ENCODE measurements around the gene RNF166.

RNF166 gene

DNA sequence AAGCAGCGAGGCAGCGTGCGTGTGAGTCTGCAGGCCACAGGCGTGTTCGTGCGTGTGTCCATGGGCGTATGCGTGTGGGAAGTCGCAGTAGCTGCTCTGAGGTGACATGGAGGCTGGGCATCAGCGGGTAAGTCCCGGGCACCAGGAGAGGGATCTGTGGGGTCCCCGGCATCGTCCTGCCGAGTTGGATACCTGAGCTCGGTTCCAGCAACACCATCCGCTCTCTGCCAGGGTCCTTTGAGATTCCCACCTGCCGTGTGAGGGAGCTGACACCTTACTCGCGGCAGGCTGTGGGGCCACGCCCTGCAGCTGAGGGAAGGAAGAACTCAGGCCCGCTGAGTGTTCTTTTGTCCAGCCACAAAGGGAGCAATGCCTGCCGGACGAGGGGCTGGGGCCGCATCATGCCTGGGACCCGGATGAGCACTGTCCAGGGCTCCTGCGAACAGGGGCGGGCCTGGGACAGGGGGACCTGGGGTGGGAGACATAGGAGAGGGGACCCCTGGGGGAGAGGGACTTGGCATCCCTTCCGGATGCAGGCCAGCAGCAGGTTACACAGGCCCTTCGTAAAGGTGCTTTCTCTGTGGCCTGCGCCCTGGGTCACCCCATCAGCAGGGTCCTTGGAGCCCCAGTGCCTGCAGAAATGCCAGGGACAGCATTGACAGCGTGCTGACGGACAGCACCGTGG is 14.9 kb downstream of the RNF166 start:
- no peak for DNase-seq

DNA sequence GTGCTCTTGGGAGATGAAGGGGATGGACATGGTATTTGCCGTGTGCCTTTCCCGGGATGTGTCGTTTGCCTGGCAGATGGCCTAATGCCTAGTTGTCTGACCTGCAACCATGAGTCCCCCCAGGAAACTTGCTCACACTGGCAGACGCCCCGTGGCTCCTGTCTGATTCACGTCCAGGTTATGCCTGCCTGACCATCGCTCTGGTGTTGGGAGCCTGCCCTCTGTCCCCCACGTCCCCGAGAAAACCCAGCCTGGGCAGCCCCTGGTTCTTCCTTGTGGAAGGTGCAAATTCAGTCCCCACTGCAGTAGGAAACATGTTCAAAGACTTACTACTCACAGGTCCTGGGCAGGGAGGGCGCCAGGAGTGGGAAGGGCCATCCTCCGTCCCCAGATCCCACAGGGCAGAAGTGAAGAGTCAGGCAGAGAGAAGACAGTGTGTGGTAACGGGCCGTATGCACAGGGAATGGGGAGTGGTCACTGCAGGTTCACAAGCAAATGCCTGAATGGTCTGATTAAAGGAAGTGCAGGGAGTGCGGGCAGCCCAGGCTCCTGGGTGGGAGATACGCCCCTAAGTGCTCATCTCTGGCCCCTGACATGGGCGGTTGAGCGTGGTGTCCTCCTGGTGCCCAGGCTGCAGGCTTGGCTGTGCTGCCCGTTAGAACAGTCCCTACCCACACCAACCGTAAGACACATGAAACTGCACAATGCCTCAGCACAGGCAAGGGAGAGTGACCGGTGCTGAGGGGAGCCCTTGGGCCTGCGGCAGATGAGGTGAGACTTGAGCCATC is 15.7 kb downstream of the RNF166 start:
- DNase-seq: no peak

DNA sequence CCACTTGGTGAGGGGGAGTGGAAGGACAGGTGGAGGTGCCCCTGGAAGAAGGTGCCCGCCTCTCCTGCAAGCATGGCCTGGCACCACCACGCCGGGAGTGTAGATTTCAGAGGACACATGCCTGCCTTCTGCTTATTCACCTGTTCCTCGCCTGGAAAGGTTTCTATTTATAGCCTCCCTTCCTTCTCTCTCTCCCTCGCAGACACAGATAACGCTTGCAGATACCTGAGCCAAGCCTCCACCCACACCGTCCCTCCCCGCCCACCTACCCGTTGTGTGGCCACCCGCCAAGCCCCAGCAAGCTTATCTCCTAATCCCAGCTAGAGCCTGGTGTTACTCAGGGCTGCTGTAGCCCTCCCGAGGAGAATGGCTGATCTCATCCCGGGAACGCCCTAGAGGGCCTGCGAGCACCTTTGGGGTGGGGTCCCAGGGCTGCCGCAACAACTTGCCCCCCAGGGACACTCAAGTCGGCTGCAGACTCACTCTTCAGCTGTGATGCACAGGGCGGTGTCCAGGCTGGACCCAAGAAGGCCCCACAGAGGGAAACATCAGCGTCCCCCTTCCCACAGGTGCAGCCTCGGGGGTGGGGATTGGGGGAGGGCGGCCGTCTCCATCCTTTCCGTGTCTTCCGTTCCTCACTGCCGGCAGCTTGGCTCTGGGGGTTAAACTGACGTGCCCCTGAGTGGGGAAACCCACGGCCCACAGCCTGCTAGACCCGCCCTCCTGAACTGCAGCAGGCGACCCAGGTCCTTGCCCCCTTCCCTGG is 18.0 kb downstream of the RNF166 start:
- DNase-seq: no peak

DNA sequence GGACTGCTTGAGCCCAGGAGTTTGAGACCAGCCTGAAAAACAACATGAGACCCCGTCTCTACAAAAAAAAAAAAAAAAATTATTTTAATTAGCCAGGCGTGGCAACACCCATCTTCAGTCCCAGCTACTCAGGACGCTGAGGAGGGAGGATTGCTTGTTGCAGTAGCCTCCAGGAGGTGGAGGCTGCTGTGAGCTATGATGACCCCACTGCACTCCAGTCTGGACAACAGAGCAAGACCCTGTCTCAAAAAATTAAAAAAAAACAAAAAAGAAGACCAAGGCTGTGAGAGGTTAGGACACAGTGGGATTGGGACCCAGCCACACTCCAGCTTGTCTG is 18.6 kb downstream of the RNF166 start:
- DNase-seq: no peak

DNA sequence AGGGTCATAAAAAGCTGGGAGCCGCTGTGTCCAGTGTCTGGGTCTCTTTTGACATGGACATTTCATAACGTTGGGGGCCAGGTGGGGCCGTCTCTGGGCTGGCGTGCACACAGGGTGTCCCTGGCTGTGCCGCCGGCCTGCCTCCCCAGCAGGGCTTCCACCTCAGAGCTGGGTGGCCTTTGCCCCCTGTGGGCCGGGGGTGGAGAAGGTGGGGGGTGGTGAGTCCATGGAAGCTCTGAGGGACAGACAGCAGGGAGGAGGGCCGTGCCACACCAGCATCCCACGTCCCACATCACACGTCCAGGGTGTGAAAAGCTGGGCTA is 19.0 kb downstream of the RNF166 start:
- DNase-seq: no peak

DNA sequence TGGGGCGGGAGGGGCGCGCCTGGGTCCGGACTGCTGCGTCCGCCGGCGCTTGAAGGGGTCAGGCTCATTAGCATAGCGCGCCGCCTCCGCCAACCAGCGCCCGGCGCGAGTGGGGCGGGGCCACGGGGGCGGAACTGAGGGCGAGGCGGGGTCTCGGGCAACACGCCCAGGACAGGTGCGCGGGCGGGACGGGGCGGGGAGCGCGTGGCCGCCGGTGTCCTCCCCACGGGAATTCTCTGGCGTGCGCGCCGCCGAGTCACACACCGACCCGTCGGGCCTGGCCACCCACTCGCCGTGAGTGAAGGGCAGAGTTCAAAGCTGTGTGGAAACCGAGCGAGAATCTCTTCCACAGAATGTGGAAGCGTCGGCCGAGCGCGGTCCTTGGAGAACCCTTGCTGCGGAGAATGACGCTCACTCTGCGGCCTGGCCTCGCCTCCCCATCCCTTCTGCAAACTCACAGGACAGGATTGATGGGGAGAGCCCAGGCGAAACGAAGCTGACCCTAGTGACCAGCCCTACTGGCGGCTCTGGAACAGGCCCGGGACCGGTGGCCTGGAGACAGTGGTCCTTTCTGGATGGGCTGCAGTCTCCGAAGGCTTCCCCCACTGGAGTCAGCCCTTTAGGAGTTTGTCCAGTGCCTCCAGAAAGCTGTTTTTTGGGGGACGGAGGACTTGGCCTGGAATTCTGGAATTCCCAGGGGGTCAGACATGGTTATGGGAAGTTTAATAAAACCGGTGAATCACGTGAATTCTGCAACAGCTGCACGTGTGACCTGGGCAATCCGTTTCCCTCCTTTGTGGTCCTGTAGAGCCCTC is 19.6 kb downstream of the RNF166 start, which contains the start of gene SNAI3:
Gene SNAI3 (minus strand): TSS at position 69 of the 815 bp plus-strand sequence. CDS start 101 bp downstream, outside the sequence.
- peak; percentile 90 for DNase-seq

DNA sequence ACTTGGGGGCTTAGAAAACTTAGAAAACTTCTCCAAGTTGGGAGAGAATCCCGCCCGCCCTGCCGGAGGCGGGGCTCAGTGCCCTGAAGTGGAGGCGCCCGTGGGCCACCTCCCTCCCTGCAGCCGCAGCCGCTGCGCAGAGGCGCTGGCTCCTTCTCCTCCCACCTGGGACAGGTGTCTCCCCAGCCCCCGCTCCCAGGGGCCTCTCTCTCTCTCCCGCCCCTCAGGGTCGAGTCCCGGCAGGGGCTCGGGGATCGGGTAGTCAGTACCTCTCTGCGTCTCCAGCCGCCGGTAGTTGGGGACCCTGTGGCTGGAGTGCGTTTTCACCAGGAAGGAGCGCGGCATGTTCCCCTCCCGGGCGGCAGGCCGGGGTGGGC is 20.2 kb downstream of the RNF166 start:
- DNase-seq: peak; percentile 50

DNA sequence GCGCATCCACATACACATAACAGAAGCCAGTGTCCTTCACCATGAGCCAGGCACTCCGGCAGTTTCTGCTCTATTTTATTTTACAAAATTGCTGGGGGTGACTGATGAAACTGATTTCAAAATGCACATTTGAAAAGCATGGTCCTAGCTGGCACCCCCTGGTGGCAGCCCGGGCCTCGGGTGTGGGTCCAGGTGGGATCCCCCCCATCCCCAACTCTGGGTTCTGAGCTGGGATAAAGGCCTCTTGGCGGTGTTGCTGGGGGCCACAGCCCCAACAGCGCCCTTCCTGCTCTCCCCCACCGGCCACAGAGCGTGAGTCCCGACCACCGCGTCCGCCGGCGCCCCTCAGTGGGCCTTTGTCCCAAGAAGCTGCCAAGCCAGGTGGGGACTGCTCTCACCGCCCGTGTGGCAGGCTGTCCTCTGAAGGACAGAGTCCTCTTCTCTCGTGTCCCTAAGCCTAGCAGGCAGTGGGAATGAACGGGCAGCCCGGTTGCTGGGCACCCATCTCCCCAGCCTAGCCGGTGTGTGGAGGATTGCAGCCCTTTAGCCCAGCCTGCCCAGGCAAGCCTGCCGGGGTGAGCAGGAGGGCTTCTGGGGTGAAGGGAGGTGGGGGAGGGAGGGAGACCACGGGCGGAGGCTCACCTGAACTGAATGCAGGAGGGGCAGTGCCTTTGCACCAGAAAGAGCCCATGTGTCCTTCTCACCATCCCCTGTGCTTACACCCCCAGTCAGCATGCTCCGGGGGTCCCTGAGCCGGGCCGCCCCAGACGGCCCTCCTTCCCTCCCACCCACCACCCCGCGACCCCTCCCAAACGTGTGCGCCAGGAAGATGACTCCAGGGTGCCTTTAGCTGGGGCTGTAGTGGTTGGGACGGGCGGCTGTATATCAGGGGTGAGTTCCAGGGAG is 20.8 kb downstream of the RNF166 start:
- DNase-seq: peak; percentile 73

DNA sequence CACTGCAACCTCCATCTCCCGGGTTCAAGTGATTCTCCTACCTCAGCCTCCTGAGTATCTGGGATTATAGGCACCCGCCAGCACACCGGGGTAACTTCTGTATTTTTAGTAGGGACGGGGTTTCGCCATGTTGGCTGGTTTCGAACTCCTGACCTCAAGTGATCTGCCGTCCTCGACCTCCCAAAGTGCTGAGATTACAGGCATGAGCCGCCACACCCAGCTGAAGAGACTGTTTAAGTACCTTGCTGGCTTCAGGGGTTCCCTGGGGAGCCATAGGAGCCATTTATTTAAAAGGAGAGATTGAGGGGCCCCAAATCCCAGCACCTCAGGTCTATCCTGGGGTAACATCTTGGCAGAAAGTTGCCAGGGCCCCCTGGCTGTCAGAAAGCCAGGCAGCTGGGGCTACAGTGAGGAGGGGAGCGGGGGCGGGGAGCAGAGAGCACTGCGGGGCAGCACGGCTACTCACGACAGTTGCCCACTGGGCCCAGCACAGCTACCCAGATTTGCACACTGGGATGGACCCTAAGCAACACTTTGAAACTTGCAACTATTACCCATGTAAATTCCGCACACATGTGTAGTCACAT is 21.5 kb downstream of the RNF166 start:
- no peak for DNase-seq

DNA sequence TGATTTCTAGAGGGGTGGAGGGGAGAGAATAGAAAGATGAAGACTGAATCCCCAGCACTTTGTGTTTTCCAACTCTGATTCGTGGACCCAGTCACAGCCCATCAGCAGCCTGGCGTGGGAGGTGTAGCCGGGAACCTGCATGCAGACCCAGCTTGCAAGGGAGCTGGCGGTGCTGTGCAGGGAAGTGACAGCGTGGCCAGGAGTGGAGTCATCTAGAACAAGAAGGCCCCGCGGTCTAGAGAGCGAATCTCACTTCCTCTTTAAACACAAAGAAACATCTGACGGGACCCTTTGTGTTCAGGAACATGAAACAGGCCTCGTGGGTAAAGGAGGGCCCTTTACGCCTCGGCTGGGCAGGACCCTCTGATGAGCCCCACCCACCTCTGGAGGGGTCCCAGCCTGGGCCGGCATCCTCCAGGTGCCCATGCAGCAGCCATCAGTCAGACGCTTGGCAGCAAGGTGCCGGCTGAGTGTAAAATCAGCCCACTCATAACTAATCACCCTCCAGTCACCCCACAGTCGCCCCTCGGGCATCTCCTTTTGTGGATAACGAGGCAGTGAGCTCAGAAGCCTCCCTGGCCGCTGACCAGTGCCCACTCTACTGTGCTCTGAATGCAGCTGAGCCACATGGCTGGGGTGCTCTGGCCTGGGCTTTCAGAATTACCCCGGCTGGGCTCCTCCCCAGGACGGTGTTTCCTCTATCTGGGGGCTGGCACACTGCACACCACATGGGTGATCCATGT is 24.3 kb downstream of the RNF166 start:
- peak; percentile 70 for DNase-seq

DNA sequence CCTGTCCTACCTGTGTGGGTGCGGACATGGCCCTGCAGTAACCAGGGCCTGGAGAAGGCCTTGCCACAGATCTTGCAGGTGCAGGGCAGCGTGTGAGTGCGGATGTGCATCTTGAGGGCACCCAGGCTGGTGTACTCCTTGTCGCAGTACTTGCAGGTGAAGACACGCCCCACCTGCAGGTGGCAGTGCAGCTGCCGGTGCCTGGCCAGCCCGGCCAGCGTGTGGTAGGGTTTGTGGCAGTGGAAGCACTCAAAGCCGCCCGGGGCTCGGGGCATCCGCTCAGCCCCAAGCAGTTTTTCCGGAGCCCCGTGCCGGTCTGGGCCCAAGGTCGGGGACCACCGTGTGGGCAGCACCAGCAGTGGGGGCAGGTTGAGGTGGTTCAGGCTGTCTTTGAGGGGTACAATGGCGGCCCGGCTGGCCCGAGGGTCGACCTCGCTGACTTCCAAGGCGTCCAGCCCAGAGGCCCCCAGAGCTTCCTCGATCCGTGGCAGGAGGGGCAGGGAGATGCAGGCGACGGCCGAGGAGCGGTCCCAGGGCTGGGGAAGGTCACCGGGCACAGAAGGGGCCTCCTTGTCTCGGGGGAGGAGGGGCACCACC is 25.0 kb downstream of the RNF166 start:
- peak; percentile 48 for DNase-seq

DNA sequence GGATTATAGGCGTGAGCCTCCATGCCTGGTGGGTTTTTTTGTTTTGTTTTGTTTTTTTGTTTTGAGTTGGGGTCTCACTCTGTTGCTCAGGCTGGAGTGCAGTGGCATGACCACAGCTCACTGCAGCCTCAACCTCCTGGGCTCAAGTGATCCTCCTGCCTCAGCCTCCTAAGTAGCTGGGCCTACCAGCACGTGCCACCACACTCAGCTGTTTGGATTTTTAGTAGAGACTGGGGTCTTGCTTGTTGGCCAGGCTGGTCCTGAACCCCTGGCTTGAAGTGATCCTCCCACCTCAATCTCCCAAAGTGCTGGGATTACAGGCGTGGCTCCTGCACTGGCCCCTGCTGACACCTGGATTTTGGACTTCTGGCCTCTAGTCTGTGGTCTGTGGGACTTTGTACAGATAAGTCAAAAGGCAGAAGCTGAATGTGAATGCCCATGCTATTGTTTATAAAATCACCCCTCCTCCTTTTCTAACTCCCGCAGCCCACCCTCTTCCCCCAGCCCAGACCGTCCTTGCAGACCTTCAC is 25.6 kb downstream of the RNF166 start:
- no peak for DNase-seq

DNA sequence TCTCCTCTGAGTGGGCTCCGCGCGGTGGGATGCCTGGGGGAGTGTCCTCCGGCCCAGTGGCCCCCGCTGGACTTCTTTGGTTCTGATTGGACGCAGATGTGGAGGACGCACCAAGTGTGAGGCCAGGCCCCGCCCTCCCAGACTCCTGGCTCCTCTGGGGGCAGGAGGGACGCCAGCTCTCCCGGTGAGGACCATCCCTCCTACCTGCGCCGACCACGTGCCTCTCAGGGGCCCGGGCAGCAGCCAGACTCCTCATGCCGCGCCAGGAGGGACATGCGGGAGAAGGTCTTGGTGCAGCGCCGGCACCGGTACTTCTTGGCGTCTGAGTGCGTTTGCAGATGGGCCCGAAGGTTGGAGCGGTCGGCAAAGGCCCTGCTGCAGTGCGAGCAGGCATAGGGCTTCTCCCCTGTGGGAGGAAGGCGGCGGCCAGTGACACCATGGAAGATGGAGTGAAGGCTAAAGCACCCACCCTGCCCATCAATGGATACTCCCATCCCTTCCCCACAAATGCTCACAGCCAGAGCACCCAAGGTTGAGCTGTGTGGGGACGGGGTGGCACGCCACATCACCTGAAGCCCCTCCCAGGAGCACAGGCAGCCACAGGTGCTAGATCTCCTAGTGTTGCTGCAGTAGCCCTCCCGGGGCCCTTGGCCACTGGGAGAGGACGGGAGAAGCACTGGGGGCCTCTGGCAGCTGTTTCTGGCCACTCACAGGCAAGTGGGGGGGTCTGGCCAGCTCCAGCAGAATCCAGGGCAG is 27.8 kb downstream of the RNF166 start:
- DNase-seq: no peak

DNA sequence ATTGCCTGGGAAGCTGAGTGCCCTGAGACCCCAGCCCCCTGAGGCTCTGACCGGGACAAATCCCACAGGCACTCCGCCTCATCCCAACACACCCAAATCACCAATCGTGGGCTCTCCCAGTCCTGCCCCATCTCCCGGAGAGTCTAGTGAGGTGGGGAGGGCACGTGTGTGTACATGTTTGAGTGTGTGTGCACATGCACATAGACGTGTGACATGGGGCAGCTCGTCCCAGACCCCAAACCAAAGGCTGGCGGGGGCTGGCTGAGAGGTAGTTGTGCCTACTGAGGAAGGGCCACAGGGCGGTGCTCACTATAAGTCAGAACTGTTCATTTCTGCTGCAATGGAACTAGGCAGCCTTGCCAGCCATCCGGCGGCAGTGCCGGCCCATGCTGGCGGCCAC is 28.5 kb downstream of the RNF166 start:
- DNase-seq: no peak

DNA sequence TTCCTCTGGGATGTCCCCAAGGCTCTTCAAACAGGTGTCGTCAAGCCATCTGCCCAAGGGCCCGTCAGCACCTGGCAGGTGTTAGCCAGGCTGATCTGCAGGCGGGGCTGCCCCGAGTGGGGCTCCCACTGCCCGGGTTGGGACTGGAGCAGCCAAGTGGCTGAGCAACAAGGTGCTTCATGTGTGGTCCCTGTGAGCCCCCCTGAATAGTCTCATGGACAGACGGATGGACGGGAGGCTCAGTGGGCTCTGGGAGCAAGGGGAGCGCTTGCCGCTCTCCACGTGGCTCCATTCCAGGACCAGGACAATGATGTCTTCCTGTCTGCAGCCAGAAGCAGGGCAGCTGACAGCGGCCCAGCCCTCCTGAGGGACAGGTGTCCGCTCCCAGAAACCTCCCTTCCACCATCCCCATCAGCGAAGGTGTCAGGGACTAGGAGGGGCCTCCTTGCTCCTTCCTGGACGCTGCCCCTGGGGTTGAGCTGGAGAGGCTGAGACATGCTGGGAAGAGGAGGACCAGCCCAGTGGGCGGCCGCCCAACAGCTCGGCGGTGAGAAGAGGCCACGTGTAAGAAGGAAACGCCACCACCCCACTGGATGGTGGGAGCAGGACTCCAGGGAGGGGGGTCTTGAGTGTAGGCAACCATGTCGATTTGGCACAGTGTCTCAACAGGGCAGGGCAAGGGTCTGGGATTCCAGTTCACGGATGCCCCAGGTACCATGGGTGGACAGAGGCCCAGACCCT is 29.5 kb downstream of the RNF166 start:
- DNase-seq: no peak

DNA sequence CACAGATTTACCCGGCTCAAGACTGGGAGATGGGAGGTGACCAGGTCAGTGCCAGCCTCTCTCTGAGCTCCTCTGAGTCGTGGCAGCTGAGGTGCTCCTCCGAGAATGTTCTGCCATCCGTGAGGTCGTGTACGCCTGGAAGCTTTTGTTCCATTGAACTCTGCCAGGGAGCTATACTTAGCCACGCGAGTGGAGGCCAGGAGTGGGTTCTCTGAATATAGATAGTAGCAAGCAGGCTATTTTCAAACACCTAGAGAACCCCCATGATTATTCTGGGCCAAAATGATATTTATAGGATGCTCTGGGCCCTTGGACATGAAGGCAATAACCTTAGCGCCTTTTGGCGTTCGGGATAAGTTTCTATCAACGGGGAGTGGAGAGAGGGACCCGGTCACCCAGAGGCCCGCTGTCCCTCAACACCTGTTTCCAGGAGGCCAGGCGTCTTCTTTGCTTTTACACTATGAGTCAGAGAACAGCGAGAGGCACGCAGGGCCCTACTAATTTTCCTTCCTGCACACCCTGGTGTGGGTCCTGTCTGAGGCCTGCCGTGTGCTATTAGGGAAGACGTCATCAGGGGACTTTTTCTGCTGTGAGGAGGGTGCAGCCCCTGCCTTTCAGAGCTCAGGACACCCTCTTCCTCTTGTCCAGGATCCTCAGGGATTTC is 32.4 kb downstream of the RNF166 start:
- DNase-seq: no peak

DNA sequence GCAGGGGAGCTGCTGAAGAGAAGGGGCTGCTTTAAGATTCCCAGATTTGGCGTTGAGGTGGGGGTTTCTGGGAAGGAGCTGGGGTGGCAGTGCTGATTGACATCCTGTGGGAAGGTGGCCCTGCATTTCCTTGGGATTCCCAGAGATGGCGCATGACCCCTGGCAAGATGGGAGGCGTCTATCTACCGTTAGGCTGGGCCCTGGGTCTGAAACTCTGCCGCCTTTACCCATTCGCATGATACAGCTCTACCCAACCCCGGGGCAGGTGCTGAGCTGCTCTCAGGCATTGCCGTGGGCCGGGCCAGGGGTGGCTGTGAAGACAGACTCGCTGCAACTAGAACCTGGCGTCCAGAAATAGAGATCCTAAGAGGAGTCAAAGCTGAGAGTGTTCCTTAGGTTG is 33.4 kb downstream of the RNF166 start:
- no peak for DNase-seq

DNA sequence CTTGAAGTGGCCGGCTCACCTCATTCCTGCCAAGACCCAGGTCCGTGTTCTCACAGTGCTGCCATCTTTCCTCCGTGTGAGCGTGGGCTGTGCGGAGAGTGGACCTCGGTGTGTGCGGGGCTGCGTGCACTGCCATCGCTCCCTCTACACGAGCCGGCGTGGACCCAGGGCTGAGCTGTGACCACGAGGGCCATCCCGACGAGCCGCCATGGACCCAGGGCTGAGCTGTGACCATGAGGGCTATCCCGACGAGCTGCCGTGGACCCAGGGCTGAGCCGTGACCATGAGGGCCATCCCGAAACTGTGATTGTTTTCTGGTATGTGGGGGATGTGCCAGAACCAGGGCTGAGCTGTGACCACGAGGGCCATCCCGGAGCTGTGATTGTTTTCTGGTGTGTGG is 34.4 kb downstream of the RNF166 start:
- DNase-seq: no peak

Measured in activated naive CD4-positive, alpha-beta T cell treated with Interleukin-2 at 50 U/mL for 16 hours (primary cell).